Measurements from ENCODE around the gene ANXA3. TPM values are rescaled to one million over a fixed set of nuclear protein-coding genes. Genes with fewer than 3 reads are reported as not detected.

The ANXA3 gene
- total RNA-seq, 2 donors from 2014 or later, result 43.3 to 144 TPM

DNA sequence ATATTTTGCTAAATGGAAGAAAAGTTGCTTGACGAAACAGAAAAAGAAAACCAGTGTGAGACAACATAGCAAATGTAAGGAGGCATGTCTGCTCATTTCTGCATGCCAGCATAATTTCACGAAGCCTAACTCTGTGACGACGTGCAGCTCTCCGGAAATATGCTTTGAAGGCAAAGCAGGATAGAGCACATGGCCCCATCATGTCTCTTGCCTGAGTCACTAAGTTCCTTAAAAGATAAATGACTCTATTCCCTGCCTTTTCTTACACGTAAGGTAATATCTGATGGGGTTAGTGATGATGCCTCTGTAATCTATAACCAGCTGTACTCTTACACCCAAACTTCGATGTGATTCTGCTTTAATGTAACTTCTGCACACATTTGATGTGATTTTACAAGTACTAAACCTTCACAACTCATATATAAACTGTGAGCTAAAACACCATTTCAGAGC, 64.5 kb downstream of the ANXA3 start:
- Histone ChIP-seq H3K36me3 (no peaks in the 10 kb centered on the region), H3K9me3 (no peaks in the 10 kb centered on the region), H3K4me1 (replicated peaks) (no peaks in the 10 kb centered on the region), H3K27me3 (replicated peaks; ENCODE audit: insufficient read depth) (no peaks in the 10 kb centered on the region), H3K27ac (no peak overlapping the region), H3K4me3 (no peak overlapping the region)
- intact Hi-C loops (cut with DNase I), result no loop called here
- WGBS, result 87% methylated on average over 7 of the region's 7 CpGs
- no peak for DNase-seq (ENCODE audit: low spot score)
- TF ChIP-seq POLR2A (IDR thresholded peaks at IDR 0.05) (no peak), POLR2AphosphoS5 (IDR thresholded peaks at IDR 0.05) (no peak)
- TF ChIP-seq, protein P1, sequence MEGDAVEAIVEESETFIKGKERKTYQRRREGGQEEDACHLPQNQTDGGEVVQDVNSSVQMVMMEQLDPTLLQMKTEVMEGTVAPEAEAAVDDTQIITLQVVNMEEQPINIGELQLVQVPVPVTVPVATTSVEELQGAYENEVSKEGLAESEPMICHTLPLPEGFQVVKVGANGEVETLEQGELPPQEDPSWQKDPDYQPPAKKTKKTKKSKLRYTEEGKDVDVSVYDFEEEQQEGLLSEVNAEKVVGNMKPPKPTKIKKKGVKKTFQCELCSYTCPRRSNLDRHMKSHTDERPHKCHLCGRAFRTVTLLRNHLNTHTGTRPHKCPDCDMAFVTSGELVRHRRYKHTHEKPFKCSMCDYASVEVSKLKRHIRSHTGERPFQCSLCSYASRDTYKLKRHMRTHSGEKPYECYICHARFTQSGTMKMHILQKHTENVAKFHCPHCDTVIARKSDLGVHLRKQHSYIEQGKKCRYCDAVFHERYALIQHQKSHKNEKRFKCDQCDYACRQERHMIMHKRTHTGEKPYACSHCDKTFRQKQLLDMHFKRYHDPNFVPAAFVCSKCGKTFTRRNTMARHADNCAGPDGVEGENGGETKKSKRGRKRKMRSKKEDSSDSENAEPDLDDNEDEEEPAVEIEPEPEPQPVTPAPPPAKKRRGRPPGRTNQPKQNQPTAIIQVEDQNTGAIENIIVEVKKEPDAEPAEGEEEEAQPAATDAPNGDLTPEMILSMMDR (IDR thresholded peaks at IDR 0.05), result no peak

DNA sequence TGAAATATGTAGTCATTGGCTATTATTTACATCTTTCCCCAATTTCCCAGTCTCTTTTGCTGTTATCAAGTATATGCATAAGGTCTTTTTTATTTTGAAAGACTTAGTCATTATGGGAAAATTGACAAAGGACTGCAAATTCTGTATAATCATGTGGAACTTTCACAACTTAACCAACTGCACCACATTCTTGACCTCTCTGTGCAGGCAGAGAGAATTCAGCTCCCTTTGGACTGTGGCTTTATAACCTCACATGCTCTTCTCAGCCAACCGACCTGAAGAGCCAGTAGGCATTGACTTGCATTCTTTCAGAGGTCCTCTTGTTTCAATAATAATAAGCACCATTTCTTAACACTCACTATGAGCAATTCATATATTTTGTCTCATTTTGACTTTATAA, 66.9 kb downstream of the ANXA3 start:
- Histone ChIP-seq H3K27me3 (replicated peaks; ENCODE audit: insufficient read depth) (no peaks in the 10 kb centered on the region), H3K36me3 (no peaks in the 10 kb centered on the region), H3K4me1 (replicated peaks) (no peaks in the 10 kb centered on the region), H3K27ac (no peak overlapping the region), H3K9me3 (no peaks in the 10 kb centered on the region), H3K4me3 (no peak overlapping the region)
- DNase-seq (ENCODE audit: low spot score), result no peak
- 86% methylated on average over 1 of the region's 1 CpG for WGBS
- intact Hi-C loops (cut with DNase I), result no loop called here
- TF ChIP-seq, protein P1 (IDR thresholded peaks at IDR 0.05), result no peak
- TF ChIP-seq POLR2AphosphoS5 (IDR thresholded peaks at IDR 0.05), result no peak
- TF ChIP-seq POLR2A (IDR thresholded peaks at IDR 0.05), result no peak

DNA sequence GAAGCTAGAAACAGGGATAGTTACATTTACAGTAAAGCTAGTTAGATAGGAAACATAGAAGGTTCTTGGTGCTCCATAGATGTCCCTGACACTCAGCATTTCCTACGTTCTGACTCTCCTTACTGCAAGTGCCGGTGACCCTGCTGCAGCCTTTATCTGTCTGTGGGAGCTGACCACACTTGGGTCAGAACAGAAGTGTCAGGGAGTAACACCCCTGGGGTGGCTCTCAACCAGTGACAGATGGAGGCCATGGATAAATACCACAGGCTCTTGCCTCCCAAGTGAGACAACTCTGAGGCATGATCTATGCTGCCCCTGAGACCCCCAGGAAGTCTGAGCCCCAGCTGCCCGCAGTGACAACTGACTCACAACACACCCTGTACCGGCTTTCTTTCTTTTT, 69.8 kb downstream of the ANXA3 start:
- H3K9me3 ChIP-seq, result no peaks in the 10 kb centered on the region
- TF ChIP-seq POLR2AphosphoS5 (IDR thresholded peaks at IDR 0.05), result no peak
- TF ChIP-seq, protein P1 (IDR thresholded peaks at IDR 0.05), result no peak
- no peak for TF ChIP-seq POLR2A (IDR thresholded peaks at IDR 0.05)
- H3K27me3 ChIP-seq (replicated peaks; ENCODE audit: insufficient read depth), result no peaks in the 10 kb centered on the region
- DNase-seq (ENCODE audit: low spot score), result no peak
- 85% methylated on average over 4 of the region's 4 CpGs for WGBS
- H3K36me3 ChIP-seq, result no peaks in the 10 kb centered on the region
- H3K4me1 ChIP-seq (replicated peaks), result no peaks in the 10 kb centered on the region
- intact Hi-C loops (cut with DNase I), result no loop called here
- H3K4me3 ChIP-seq, result no peak overlapping the region
- H3K27ac ChIP-seq, result no peak overlapping the region

DNA sequence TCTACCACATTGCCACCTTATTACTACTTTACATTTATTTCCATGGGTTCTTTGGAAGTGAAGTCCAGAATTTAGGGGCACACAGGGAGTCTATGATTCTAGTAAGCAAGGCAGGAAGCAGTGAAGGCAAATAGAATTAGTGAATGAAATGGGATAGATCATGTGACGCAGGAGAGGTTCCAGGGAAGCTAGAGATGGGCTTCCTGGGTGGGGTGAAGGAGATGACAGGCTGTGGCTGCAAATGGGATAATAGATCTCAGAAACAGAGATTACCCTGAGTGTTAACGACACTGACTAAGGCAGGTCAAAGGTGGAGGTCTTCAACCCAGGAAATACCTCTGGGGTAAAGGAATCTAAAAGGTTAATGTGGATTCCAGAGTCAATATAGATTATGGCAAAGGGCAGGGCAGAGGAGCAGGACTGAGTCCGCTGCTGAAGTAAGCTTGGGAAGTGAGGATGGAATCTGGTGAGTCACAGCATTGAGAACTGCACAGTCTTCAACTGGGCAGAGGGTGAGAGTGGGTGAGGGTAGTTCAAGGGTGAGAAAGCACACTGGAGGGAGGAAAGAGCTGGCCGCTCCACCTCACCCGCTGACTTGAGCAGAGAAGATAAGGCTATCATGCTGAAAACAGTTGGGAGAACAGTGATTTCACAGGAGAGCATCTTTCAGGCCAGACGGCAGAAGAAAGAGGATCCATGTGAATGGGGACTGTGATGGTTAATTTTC, 70.8 kb downstream of the ANXA3 start:
- intact Hi-C loops (cut with DNase I), result no loop called here
- Histone ChIP-seq H3K36me3 (no peaks in the 10 kb centered on the region), H3K9me3 (no peaks in the 10 kb centered on the region), H3K4me3 (no peak overlapping the region), H3K27me3 (replicated peaks; ENCODE audit: insufficient read depth) (no peaks in the 10 kb centered on the region), H3K4me1 (replicated peaks) (no peaks in the 10 kb centered on the region), H3K27ac (no peak overlapping the region)
- TF ChIP-seq POLR2AphosphoS5 (IDR thresholded peaks at IDR 0.05) (no peak), POLR2A (IDR thresholded peaks at IDR 0.05) (no peak)
- TF ChIP-seq, protein P1 (IDR thresholded peaks at IDR 0.05), result no peak
- 85% methylated on average over 6 of the region's 6 CpGs for WGBS
- no peak for DNase-seq (ENCODE audit: low spot score)

DNA sequence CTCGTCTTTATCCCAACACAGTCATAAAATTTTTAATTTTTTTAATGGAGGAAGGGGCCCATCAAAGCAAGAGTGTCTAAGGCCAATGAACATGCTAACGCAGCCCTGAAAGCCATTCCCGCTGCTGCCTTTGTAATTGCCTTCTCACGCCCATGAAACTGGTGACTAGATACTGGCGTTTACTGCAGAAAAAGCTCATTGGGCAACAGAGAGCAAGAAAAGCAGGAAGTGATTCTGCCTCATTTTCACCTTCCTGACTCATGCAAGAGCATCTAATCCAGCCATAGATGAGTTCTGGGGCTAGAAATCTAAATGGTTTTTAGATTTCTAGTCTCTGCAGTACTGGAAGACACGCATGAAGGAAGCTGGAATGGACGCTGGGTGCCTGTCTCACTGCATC, 72.5 kb downstream of the ANXA3 start:
- Histone ChIP-seq H3K27ac (no peak overlapping the region), H3K9me3 (no peaks in the 10 kb centered on the region), H3K4me3 (no peak overlapping the region), H3K36me3 (no peaks in the 10 kb centered on the region), H3K27me3 (replicated peaks; ENCODE audit: insufficient read depth) (no peaks in the 10 kb centered on the region), H3K4me1 (replicated peaks) (no peaks in the 10 kb centered on the region)
- DNase-seq (ENCODE audit: low spot score), result no peak
- intact Hi-C loops (cut with DNase I), result no loop called here
- WGBS, result 93% methylated on average over 7 of the region's 7 CpGs
- TF ChIP-seq, protein P1 (IDR thresholded peaks at IDR 0.05), result no peak
- no peak for TF ChIP-seq POLR2A (IDR thresholded peaks at IDR 0.05)
- TF ChIP-seq POLR2AphosphoS5 (IDR thresholded peaks at IDR 0.05), result no peak
